CD14-positive monocyte (primary cell): Measurements from ENCODE around the gene RTP3. TPM values are rescaled to one million over a fixed set of nuclear protein-coding genes. Genes with fewer than 3 reads are reported as not detected.

Experiments used
- DNase-seq, 3 donors: peaks; one replicate each; pipeline ENCODE4 v3.0.0-alpha.2; 2011 to 2022
- H2AFZ ChIP-seq: 2 replicates; pipeline ENCODE4 v1.6.0; 2012; ENCODE audit warnings: mild to moderate bottlenecking, low read depth, low read length, inconsistent platforms; ENCODE audit not compliant: insufficient read depth, poor library complexity, severe bottlenecking
- H3K27ac ChIP-seq, 2 donors: 1 replicate in 1 of 2; 2 replicates in 1 of 2; pipeline ENCODE4 v1.5.1; 2012 to 2013; ENCODE audit warnings: low read length in 2 of 2, control low read depth in 1 of 2, inconsistent platforms in 1 of 2, low read depth in 1 of 2, mild to moderate bottlenecking in 1 of 2
- H3K27me3 ChIP-seq, 2 donors: one replicate each; pipeline versions ENCODE4 v1.6.0 to v1.6.1; 2011 to 2013; ENCODE audit warnings: low read length in 2 of 2; ENCODE audit not compliant: control insufficient read depth in 2 of 2, insufficient read depth in 2 of 2
- H3K36me3 ChIP-seq, 2 donors: replicated peaks in 1 of 2; 1 replicate in 1 of 2; 2 replicates in 1 of 2; pipeline versions ENCODE4 v1.5.1 to v1.6.1; 2012 to 2013; ENCODE audit warnings: low read length in 2 of 2, control low read depth in 1 of 2, inconsistent platforms in 1 of 2, mild to moderate bottlenecking in 1 of 2; ENCODE audit not compliant: insufficient read depth in 2 of 2, control insufficient read depth in 1 of 2
- H3K4me1 ChIP-seq, 2 donors: 1 replicate in 1 of 2; 2 replicates in 1 of 2; pipeline versions ENCODE4 v1.5.1 to v1.6.1; 2012 to 2013; ENCODE audit warnings: low read length in 2 of 2, control low read depth in 1 of 2, inconsistent platforms in 1 of 2, mild to moderate bottlenecking in 1 of 2, moderate library complexity in 1 of 2; ENCODE audit not compliant: insufficient read depth in 2 of 2, control insufficient read depth in 1 of 2
- H3K4me2 ChIP-seq: replicated peaks from 2 replicates; pipeline ENCODE3; 2012; ENCODE audit warnings: low read length, moderate library complexity, mild to moderate bottlenecking; ENCODE audit not compliant: poor library complexity, severe bottlenecking; ENCODE audit errors: extremely low read depth
- H3K4me3 ChIP-seq, 3 experiments: fragments of 200-600 bp in 1 of 3; sonication (generic) in 1 of 3; replicated peaks in 1 of 3; 1 replicate in 2 of 3; 2 replicates in 1 of 3; pipeline ENCODE4 v1.5.1; 2011 to 2013; ENCODE audit warnings: low read length in 3 of 3, mild to moderate bottlenecking in 3 of 3, control low read depth in 2 of 3, low read depth in 2 of 3, inconsistent platforms in 1 of 3, moderate library complexity in 1 of 3
- H3K79me2 ChIP-seq: 2 replicates; pipeline ENCODE4 v1.6.0; 2012; ENCODE audit warnings: mild to moderate bottlenecking, control low read depth, inconsistent platforms, low read length, moderate library complexity; ENCODE audit not compliant: insufficient read depth
- H3K9ac ChIP-seq: 2 replicates; pipeline ENCODE4 v1.6.0; 2017; ENCODE audit warnings: low read length, mild to moderate bottlenecking; ENCODE audit not compliant: insufficient read depth, poor library complexity, severe bottlenecking
- H3K9me3 ChIP-seq, 2 donors: replicated peaks in 1 of 2; 1 replicate in 1 of 2; 2 replicates in 1 of 2; pipeline versions ENCODE4 v1.5.1 to v1.6.1; 2012 to 2013; ENCODE audit warnings: low read length in 2 of 2, control low read depth in 1 of 2; ENCODE audit not compliant: control insufficient read depth in 1 of 2, insufficient read depth in 1 of 2
- H4K20me1 ChIP-seq: 2 replicates; pipeline ENCODE4 v1.6.0; 2012; ENCODE audit warnings: mild to moderate bottlenecking, low read length, control low read depth, moderate library complexity; ENCODE audit not compliant: insufficient read depth
- H3K27ac Mint-ChIP-seq, 7 donors: one replicate each; pipeline ENCODE4 v1.8.0; 2020; ENCODE audit warnings: mild to moderate bottlenecking in 7 of 7, mixed read lengths in 7 of 7, moderate library complexity in 6 of 7, inconsistent platforms in 2 of 7
- H3K27me3 Mint-ChIP-seq, 3 donors: one replicate each; pipeline ENCODE4 v1.8.0; 2021 to 2022; ENCODE audit warnings: low read depth in 3 of 3, mild to moderate bottlenecking in 3 of 3, mixed read lengths in 3 of 3, moderate library complexity in 3 of 3, inconsistent platforms in 1 of 3
- H3K36me3 Mint-ChIP-seq, 2 donors: one replicate each; pipeline ENCODE4 v1.8.0; 2020; ENCODE audit warnings: mixed read lengths in 2 of 2, inconsistent platforms in 1 of 2, mild to moderate bottlenecking in 1 of 2
- H3K4me1 Mint-ChIP-seq: one replicate; pipeline ENCODE4 v1.8.0; 2020; ENCODE audit warnings: mild to moderate bottlenecking, mixed read lengths
- H3K4me3 Mint-ChIP-seq, 2 donors: one replicate each; pipeline ENCODE4 v1.8.0; 2020; ENCODE audit warnings: mild to moderate bottlenecking in 2 of 2, mixed read lengths in 2 of 2, moderate library complexity in 1 of 2
- H3K9me3 Mint-ChIP-seq, 7 donors: one replicate each; pipeline ENCODE4 v1.8.0; 2020 to 2022; ENCODE audit warnings: mixed read lengths in 7 of 7, mild to moderate bottlenecking in 6 of 7, moderate library complexity in 6 of 7, inconsistent platforms in 2 of 7
- WGBS: methylation state at CpG from one replicate; pipeline ENCODE4 v1.1.5; 2013; ENCODE audit warnings: missing lambda C conversion rate; ENCODE audit not compliant: insufficient coverage; 5-methylcytosine and 5-hydroxymethylcytosine counted together
- intact Hi-C, 2 donors: fragments of 100-400 bp; cut with micrococcal nuclease; formaldehyde crosslinking; loops; one replicate each; pipeline versions ENCODE4 v1.15.0 to v1.15.1; 2023
- polyA plus RNA-seq, 3 donors: library from polyadenylated mRNA; depleted of rRNA in 1 of 3; unstranded in 2 of 3; stranded (reverse) in 1 of 3; fragments of 300-500 nt in 2 of 3; fragments of >200 nt in 1 of 3; fragmentation: Illumina TruSeq in 2 of 3; gene quantifications; 1 replicate in 2 of 3; 2 replicates in 1 of 3; pipeline ENCODE4 v1.2.3, GENCODE V29; 2012 to 2021
- TF ChIP-seq, protein P1 (sequence below): fragments of 200-600 bp; IDR thresholded peaks from one replicate; pipeline ENCODE4 v1.8.0; 2022; ENCODE audit warnings: antibody characterized with exemption, mild to moderate bottlenecking

The RTP3 gene
- polyA plus RNA-seq, 3 donors: not detected

DNA sequence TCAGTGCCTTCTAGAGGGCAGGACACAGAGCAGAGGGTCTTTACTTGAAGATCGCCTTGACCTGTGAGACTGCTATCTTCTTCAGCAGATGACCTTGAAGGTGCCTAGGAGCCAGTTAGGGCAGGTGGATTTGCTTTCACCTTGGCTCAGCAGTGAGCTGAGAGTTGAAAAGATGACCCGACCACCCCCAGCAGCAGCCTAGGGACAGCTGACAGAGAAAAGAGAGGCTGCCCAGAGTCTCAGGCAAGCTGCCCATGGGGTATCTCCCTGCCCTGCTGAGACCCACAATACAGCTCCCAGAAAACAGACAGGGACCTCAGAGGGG, 32.6 kb upstream of the RTP3 start:
- intact Hi-C loops: no loop called here
- H3K4me3 Mint-ChIP-seq: peak overlapping the region in 1 of 2 donors; percentile 72
- 68% methylated on average over 2 of the region's 2 CpGs for WGBS
- Histone ChIP-seq H2AFZ (no peak overlapping the region), H4K20me1 (no peaks in the 10 kb centered on the region), H3K4me2 (no peak overlapping the region), H3K27ac (no peak overlapping the region), H3K27me3 (peaks cover 5 to 32% of the 10 kb centered on the region in 2 donors), H3K36me3 (no peaks in the 10 kb centered on the region), H3K9ac (no peak overlapping the region), H3K9me3 (no peaks in the 10 kb centered on the region), H3K79me2 (no peaks in the 10 kb centered on the region), H3K4me1 (peaks cover 33 to 35% of the 10 kb centered on the region in 2 donors), H3K4me3 (no peak overlapping the region)
- H3K4me1 Mint-ChIP-seq: peaks cover 52% of the 10 kb centered on the region
- peaks cover 32 to 46% (median 43%) of the 10 kb centered on the region in 3 donors for H3K27me3 Mint-ChIP-seq
- TF ChIP-seq, protein P1, sequence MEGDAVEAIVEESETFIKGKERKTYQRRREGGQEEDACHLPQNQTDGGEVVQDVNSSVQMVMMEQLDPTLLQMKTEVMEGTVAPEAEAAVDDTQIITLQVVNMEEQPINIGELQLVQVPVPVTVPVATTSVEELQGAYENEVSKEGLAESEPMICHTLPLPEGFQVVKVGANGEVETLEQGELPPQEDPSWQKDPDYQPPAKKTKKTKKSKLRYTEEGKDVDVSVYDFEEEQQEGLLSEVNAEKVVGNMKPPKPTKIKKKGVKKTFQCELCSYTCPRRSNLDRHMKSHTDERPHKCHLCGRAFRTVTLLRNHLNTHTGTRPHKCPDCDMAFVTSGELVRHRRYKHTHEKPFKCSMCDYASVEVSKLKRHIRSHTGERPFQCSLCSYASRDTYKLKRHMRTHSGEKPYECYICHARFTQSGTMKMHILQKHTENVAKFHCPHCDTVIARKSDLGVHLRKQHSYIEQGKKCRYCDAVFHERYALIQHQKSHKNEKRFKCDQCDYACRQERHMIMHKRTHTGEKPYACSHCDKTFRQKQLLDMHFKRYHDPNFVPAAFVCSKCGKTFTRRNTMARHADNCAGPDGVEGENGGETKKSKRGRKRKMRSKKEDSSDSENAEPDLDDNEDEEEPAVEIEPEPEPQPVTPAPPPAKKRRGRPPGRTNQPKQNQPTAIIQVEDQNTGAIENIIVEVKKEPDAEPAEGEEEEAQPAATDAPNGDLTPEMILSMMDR: no peak
- H3K9me3 Mint-ChIP-seq: peaks cover 0 to 7% (median 5%) of the 10 kb centered on the region in 7 donors
- no peaks in the 10 kb centered on the region for H3K36me3 Mint-ChIP-seq
- DNase-seq: no peak
- H3K27ac Mint-ChIP-seq: no peak overlapping the region

DNA sequence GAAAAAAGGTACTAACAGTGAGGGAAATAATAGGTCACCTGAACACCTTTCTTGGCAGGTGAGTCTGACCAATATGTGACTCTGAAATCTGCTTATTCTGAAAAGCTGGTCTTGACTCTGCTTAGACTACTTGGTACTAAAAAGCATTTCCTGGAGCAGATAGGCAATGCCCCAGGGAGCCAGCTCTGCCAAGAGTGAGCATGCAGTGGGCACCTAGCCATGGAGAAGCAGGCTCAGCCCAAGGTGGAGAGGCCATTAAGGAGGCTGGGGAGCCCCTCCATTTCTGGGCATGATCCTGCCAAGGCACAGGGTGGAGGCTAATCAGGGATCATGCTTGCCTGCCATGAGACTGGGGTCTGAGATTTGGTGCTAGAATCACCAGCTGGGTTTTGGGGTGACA, 31.5 kb upstream of the RTP3 start:
- H3K27ac Mint-ChIP-seq: no peak overlapping the region
- H3K79me2 ChIP-seq: no peaks in the 10 kb centered on the region
- DNase-seq: no peak
- no peaks in the 10 kb centered on the region for H3K9me3 Mint-ChIP-seq
- H2AFZ ChIP-seq: no peak overlapping the region
- TF ChIP-seq, protein P1: no peak
- no peaks in the 10 kb centered on the region for H3K9me3 ChIP-seq
- H3K27me3 Mint-ChIP-seq: peaks cover 33 to 46% (median 40%) of the 10 kb centered on the region in 3 donors
- no peaks in the 10 kb centered on the region for H3K36me3 Mint-ChIP-seq
- peaks cover 35 to 38% of the 10 kb centered on the region in 2 donors for H3K4me1 ChIP-seq
- intact Hi-C loops: no loop called here
- no peak overlapping the region for H3K9ac ChIP-seq
- no peak overlapping the region for H3K4me2 ChIP-seq
- no peaks in the 10 kb centered on the region for H3K36me3 ChIP-seq
- H3K27me3 ChIP-seq: peaks cover 5 to 32% of the 10 kb centered on the region in 2 donors
- H3K27ac ChIP-seq: no peak overlapping the region
- peaks cover 58% of the 10 kb centered on the region for H3K4me1 Mint-ChIP-seq
- H3K4me3 Mint-ChIP-seq: no peak overlapping the region
- no peaks in the 10 kb centered on the region for H4K20me1 ChIP-seq
- no peak overlapping the region for H3K4me3 ChIP-seq
